Fibroblast of villous mesenchyme (primary cell): ENCODE data around the gene FGD2. TPM values are rescaled to one million over a fixed set of nuclear protein-coding genes. Genes with fewer than 3 reads are reported as not detected.

Source experiments
- DNase-seq: peaks from one replicate; pipeline ENCODE4 v3.0.0-alpha.2; 2010; ENCODE audit warnings: low read depth
- H3K4me3 ChIP-seq: 2 replicates; pipeline ENCODE4 v1.5.1; 2011; ENCODE audit warnings: low read depth, mild to moderate bottlenecking, low read length
- CTCF ChIP-seq: IDR thresholded peaks from 2 replicates; pipeline ENCODE4 v1.5.1; 2012; ENCODE audit warnings: low read depth, mild to moderate bottlenecking, low read length; ENCODE audit not compliant: insufficient read depth
- total RNA-seq: library from RNA; depleted of rRNA; stranded (reverse); fragments of >200 nt; gene quantifications from 2 replicates; pipeline ENCODE4 v1.2.3, GENCODE V29; 2012

The FGD2 gene
- not detected in 2 replicates for total RNA-seq

- no peak within 1 kb of the TSS for H3K4me3 ChIP-seq
- DNase-seq = no peak
- no peak for TF ChIP-seq CTCF
Measured at GRCh38 chr6:37005061-37005810, at the start of gene FGD2. Gene FGD2, plus strand, starts transcription at chr6:37005655. Its CDS starts 163 bp downstream, at chr6:37005818.

- TF ChIP-seq CTCF = no peak
- no peak for DNase-seq
- no peak overlapping the region for H3K4me3 ChIP-seq
Measured at GRCh38 chr6:36955671-36956445, 49.6 kb upstream of the FGD2 start.

- no peak for TF ChIP-seq CTCF
- H3K4me3 ChIP-seq = no peak overlapping the region
- no peak for DNase-seq
Measured at GRCh38 chr6:36956446-36956820, 49.0 kb upstream of the FGD2 start.

- DNase-seq = no peak
- TF ChIP-seq CTCF = no peak
- no peak overlapping the region for H3K4me3 ChIP-seq
Measured at GRCh38 chr6:36957773-36958271, 47.6 kb upstream of the FGD2 start.

- TF ChIP-seq CTCF = no peak
- DNase-seq = no peak
- H3K4me3 ChIP-seq = no peak overlapping the region
Measured at GRCh38 chr6:36958775-36959554, 46.5 kb upstream of the FGD2 start.

- TF ChIP-seq CTCF = no peak
- no peak for DNase-seq
- H3K4me3 ChIP-seq = no peak overlapping the region
Measured at GRCh38 chr6:36959555-36960250, 45.8 kb upstream of the FGD2 start.
